Measurements from ENCODE around the gene ARHGAP10.

Gene ARHGAP10

DNA sequence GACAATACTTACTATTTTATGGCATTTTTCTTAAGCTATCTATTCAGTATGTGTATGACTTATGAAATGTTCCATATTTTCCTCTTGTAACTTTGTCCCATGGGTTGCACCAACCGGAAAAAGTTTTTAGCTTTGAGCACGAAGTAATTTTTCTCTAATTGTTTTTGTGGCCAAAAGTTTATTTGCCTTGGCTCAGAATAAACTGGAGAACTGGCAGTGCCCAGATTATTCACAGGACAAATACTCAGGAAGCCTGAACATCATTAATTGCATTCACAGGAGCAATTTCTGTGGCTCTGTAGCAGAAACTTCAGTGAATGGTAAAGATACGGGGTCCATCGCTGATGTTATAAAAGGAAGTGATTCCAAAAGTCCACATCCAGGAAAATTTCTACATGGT is 184.5 kb downstream of the ARHGAP10 start:
- no peak for DNase-seq

DNA sequence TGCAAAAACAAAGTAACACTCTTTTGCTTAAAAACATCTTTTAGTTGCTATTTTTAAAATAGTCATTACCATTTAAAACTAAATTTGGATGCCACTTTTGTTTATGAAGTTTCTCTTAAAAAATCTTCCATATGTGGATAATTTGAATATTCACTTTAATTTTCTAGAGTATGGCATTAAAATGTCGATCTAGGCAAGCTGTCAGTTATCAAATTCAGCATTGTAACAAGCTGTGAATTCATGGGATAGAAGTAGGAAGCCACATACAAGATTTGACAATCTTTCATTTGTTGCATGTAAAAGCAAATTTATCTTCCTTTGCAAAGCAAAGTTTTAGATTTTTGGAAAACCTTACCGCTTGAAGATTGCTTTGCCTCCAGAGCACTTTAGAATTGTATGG is 191.5 kb downstream of the ARHGAP10 start:
- no peak for DNase-seq

DNA sequence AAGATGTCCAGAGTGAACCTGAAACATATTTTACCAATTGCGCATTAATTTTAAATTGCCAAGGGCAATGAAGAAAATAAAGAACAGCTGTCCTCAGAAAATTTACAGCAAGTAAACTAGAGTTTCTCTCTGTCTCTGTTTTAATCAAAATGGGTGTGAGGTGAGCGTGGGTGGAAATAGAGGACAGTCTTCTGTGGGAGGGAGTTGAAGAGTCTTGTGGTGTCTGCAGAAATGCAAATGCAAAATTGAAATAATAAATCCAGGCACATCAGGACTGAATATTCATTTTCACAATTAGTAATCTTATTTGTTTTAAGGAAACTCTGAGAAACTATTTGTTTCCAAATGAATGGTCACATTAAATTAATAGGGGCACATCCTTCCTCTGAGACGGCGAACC is 192.0 kb downstream of the ARHGAP10 start:
- DNase-seq = no peak

DNA sequence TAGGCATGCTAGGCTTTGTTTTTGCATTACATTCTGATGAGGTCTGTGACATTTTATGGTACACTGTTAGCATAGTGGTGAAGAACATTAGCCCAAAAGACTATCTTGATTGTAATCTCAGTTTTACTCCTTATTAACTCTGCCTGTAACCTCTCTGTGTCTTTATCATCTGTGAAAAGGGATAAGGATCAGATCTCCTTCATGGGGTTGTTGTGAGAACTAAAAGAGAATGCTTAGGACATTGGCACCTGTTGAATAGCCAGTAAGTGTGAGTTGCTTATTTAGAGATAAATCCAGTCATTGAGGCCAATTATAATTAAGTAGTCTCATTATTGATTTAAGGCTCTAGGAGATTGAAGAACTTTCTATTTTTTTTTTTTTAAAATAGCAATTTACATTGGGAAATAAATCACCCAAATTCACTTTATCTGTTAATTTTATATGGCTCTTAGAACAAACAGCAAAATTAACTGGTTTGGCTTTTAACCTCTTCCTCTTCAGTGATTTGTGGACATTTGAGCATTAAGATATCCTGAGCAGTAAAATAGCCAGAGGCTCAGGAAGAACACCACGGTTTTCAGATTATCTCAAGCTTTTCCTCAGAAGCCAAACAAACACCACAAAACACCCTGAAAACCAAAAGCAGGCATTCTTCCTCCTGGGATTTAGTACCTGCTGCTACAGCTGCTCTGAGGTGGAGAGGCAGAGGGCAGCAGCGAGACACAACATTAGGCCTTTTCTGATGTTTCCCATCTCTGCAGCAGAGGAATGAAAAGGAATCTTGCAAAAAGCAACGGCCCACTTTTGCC is 192.9 kb downstream of the ARHGAP10 start:
- no peak for DNase-seq

DNA sequence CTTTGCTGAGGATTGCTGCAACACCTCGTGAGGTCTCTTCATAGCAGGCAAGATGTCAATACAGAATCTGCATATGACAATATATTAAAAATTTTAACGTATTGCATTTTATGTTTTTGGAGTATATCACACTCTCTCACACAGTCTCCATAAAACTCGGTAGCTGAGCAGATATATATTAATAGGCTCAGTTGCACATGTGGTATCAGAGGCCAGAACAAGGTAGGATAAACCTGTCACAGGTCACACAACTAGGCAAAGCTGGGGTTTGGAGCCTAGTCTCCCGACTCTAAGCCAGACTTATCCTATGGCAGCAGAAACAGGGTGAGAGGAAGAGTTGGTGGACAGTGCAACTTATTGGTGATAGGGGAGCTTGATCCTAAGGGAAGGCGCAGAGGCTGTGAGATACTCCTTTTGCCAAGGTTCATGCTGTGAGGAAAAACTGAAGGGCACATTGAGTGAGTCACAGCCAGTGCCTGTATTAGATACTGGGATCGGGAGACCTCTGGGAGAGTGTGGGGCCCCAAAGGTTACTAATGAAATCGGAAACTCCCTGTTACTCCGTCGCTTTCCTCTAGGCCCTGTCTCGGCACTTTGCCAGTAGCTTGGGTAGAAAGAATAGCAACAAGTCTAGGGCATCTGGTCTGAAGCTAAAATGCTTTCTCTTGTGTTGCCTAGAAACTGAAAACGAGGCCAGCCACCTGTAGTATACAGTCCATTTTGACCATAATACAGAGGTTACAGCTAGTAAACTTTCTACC is 195.7 kb downstream of the ARHGAP10 start:
- DNase-seq = no peak

DNA sequence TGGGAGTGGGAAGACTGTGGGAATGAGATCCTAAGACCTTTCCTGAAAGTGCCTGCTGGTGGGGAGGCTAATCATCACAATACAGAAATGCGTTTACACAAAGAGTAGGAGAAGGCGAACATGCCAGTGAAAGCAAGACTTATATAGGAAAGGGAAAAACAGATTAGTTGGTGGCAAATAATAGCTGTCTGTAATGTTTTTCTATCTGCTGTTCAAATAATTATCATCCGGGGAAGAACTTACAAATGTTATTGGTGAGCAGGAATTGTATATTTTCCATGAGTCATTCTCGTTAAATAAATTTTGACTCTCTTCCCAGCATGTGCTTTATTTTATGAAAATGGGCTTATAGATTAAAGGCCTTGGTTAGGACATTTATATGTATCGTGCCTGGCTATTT is 196.5 kb downstream of the ARHGAP10 start:
- DNase-seq = no peak

DNA sequence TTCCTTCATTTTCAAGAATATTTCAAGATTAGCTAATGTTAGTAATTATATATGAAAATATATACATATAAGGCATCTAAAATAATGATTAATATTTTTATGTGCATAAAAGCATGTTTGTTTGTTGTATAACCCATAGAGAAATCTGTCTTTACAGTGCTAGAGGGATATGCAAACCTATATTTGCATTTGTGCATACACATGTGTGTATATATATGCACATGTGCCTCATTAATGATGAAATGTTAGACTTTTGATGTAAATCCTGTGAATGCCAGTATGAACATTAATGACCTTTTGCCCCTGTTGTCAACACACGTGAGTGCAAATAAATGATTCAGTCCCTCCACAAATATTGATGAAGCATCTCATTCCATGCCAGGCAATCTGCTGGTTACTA is 197.9 kb downstream of the ARHGAP10 start:
- no peak for DNase-seq

DNA sequence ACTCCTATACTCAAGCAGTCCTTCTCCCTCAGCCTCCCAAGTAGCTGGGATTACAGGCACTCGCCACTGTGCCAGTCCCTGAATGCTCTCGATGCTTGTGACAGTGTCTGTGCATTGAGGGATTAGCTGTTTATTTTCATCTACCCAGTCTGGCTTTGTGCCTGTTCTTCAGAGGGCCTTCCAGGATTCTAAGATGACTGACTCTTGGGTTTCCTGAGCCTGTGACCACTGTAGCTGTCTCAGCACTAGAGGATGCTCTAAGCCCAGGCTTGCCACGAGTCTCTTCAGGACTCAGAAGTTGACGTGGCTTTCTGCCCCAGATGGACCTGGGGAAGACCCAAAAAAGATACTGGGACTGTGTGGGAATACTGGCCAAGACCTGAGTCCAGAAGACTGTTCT is 201.4 kb downstream of the ARHGAP10 start:
- DNase-seq = no peak

DNA sequence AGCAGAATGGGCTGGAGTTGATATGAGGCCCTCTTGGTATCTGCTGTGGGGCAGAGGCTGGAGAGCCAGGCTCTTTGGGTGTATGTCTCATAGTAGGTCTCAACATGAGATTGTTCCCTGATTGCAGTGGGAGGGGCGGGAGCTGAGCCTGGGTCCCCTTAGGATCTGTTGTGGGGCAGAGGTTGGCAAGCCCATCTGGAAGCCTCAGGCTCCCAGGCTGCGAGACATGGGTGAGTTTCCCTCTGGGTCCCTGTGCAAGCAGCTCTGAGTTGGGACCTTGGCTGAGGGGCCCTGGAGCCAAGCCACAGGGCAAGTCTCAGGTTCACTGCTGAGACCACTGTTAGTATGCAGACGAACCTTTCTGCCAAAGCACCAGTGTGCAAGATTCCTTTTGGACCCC is 201.9 kb downstream of the ARHGAP10 start:
- DNase-seq = no peak

DNA sequence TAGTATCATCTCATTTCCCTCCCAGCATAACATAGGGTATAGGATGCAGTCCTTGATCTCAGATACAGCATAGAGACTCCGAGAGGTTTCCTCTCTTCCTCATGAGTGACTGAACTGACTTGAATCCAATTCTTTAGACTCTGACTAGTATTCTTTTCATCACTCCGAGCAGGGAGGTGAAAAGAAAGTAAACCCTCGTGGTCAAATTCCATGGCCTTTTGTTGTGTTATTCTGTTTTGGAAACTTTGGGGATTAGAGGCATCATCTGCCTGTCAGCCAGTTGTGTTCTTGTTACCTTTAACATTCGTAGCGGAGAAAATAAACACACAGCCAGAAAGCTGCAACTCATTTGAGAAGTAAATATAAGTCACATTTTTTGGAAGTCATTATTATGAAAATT is 206.6 kb downstream of the ARHGAP10 start:
- DNase-seq = no peak

DNA sequence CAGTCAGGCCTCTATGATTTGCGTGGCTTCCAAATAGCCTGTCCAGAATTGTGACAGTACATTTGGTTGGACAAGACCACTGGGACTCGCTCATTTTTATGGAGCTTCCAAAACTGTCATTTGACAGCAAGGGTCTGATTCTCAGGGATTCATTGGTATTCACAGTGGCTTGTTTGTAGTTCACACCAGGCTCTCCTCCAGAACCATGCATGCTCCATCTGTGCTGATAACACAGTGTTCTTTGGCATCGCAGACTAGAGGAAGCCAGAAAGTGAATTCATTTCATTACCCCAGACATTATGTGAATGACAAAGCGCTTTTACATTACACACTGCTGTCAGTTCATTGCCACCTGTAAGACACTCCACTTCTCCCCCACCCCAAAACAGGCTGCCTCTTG is 208.3 kb downstream of the ARHGAP10 start:
- DNase-seq = no peak

DNA sequence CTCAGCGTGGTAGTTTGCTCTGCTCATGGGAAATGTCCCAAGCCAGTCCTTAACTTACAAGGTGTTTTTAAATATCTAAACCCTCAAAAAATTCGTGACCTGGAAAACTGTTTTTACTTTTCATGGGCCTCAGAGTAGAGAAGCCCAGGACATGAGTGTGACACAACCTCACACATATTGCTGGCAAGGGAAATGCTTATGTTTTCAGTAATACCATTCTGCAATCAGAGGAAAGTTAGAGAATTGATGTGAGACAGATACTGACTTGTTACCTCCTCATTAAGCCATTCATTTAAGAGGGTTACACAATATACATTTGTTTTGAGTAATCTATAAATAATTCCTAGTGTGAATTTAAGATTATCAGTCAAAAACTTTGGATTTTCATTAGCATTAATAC is 209.5 kb downstream of the ARHGAP10 start:
- no peak for DNase-seq

DNA sequence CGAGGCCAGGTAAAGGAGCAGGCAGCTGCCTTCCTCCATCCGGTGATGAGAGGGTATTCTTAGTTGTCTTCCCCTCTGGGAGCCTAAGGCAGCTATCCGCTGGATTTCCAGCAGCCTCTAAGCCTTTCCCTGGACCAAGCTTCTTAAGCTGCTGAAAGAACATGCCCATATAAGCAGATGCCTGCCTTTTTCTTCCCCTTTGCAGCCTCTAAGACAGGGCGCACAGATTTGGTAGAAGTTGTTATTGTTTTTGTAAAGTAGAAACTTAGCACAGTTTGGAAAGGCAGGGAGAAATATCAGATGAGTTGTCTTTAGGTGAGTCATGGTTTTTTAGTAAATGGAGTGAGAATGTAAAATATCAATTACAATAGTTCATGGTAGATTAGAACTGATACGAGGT is 210.8 kb downstream of the ARHGAP10 start:
- DNase-seq = no peak

DNA sequence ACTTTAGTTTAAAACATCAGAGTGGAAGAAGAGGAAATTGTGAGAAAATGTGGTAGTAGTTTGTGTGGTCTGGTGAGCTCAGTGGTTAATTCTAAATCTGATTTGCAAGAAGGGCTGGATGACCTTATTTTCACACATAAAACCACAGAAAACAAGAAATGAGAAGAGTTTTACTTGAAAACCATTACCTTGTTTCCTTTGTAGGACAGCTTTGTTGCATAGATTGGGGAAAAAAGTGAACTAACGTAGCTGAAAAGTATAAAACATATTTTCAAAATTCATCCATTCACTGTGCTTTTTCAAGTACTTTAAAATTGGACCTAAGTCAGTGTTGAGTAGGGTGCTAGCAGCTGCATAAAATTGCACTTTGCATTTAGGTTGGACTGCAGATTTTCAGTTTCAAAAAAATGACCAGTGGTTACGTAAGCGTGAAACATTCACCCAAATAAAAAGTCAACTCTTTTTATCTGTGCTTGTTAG is 211.3 kb downstream of the ARHGAP10 start:
- DNase-seq = no peak

DNA sequence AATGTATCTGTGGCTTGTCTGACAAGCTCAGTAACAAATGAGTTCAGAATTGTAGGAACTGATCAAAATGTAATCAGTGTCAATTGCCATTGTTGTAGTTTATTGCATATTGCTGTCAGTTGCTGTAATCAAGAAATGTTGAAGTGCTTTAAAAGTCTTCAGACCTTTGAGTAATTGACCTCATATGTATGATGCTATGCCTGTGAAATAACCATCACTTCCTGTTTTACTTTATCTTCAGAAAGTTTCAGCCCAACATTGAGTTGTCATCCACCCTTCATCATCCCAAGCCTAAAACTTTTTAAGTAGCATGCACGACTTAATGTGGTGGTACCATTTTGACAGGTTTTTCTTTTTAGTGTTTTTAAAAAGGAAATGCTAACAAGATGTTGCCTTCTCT is 212.4 kb downstream of the ARHGAP10 start:
- DNase-seq = no peak

DNA sequence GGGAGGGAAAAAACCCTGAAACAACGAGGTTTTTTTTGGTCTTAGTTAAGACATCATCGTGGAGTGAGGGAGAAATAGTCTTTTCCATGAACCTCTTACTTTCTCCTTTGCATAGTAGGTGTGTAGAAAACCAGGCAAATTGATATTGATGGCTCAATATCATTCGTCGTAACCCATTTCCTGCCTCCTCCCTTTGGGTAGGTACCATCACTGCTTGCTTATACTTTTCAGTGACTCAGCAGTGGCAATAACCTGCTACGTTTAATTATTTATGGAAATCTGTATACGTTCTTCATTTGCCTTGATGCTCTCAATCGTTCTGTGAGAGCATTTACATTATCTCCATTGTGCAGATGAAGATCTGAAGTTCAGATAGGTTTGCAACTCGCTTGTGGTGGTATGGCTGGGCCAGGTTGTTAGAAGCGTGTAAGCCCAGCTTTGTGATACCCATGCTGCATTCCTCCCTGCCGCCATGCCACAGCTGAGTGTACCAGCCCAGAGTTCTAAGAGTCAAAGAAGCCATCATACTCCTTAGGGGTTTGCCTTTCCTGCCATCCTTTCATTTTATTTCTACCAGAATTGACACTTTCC is 212.9 kb downstream of the ARHGAP10 start:
- no peak for DNase-seq

DNA sequence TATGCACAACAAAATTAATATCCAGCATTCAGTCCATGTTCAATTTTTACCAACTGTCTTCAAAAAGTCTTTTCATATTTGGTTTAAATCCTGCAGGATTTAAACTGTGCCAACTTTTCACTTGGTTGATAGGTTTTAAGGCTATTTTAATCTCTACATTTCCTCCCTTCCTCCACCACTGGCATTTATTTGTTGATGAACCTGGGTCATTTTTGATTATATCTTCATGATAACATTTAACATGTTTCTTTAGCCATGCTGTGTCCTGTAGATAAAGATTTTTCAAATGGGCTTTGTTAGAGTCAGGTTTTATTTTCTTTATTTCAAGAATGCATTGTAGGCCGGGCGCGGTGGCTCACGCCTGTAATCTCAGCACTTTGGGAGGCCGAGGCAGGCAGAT is 216.4 kb downstream of the ARHGAP10 start:
- no peak for DNase-seq

DNA sequence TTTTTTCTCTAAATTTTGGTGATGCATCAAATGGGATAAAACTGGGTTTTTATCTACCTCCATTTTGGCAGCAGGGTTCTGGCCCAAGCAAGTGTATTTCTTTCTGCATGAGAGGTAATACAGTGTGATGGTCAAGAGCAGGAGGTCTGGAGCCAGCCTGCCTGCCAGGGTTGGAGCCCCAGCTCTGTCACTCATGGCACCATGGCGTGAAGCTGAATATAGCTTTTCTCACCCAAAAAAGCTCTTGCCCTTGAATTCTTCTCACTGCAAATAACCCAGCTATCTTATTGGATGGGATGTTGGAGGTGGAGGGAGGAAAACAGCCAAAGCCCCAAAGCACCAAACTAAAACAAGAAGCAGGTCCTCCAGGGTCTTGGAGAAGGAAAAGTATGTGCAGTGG is 218.4 kb downstream of the ARHGAP10 start:
- no peak for DNase-seq

DNA sequence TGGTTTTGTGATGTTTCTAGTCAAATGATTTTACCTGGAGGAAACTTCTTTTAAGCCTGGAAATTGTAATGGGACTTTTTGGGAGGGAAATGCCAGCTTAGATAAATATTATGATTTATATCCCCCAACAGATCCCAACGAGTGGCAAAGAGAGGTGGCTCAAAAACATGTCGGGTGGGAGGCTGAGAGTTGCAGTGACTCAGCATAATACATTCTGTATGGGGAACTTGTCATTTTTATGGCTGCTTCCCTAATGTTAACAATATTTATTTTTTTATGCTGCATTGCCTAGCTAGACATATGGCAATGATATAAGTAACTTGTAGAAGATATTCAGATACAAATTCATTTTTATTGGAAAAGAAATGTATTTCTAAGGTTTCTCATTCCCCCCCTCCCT is 219.0 kb downstream of the ARHGAP10 start:
- no peak for DNase-seq

DNA sequence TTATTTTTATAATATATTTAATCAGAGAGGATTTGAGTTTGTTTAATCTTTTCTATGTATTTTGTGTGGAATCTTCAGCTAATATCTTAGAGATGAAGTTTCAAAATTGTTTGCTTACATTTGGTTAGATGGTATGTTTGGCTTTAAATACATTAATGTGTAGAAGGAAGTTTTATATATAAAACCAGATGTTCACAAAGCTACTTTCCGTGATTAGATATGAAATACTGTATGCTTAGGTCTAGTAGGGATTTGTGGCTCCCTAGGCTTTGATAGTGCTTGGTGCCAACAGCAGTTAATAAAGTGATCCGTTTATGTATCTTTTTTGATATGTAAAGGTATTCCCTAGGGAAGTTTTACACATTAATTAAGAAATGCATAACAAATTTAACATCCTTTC is 223.0 kb downstream of the ARHGAP10 start:
- DNase-seq = no peak

DNA sequence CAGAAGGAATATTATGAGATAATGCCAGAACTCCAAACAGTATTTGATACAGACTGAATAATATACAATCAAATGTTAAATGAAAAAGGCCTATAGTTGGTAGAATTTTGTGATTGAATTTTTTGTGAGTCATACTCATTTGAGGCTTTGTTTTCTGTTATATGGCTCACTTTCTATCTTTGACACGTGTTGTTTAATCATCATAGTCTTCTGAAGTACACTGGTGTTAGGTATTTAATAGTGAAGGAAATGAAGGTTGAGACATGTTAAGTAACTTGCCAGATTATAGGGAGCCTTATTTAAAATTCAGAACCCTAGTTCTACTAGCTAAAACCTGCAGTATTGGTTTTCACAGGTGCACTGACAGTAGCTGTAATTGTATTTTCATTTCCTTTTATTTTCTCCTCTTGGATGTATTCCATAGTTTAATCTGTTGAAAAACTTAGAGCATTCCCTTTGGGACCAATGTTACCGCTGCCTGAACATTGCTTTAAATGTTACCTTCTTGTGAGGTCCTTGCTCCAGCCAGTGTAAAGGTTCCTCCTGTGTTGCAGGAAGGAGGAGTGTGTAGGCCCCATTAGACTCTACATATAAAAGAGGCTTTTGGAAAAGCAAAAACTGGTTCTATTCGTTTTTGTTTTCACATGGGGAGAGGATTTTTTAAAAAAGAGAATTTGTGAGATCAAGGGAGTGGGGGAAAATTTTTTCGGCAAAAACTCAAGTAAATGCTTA is 224.1 kb downstream of the ARHGAP10 start:
- no peak for DNase-seq

DNA sequence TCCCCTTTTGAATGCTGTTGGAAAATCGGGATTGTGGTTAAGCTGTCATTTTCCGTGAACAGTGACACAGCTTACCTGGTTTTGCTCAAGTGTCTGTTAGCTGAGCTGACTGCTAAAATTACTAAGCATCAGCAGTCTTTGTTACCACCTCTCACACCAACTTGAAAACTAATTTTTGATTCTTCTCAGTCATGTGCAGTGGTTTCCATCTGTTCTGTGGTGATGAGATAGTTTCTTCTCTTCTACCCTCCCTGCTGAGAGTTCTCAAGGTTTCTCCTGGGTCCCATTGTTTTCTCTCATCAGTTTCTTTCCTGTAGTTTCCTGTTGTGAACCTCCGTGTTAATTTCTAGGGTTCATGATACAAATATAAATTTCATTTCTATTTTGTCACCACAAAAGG is 225.6 kb downstream of the ARHGAP10 start:
- DNase-seq = no peak

DNA sequence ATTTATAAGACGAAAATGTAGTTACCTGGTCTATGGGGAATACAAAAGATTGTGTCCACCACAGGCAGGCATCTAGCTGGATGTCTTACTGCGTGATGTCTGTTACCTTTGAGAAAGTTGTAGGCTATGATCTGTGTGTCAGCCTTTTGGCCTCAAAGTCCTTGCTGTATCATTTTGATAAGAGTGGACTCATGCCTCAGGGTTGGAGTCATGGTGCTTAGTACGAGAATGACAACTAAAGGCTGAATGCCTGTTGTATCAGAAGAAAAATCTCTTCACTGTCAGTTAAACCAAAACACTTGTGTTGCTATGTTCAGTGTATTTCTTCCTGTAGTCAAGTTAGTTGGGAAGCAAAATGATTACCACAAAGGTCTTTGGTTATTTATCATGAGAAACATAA is 226.2 kb downstream of the ARHGAP10 start:
- no peak for DNase-seq

Measured in CD4-positive, alpha-beta T cell treated with Interferon gamma for 1 hour (primary cell).